Left ventricle myocardium superior (tissue), 1 donor: Measurements from ENCODE around the gene CCDC180. TPM values are rescaled to one million over a fixed set of nuclear protein-coding genes. Genes with fewer than 3 reads are reported as not detected.
A peak's percentile ranks its signal among the peaks of the same experiment; 100 is the strongest.
"Not testable (repeated sequence)": the region's sequence is repeated elsewhere in the genome, so short reads cannot be mapped to it uniquely, and the experiment has no call there.

ENCODE experiments used
- ATAC-seq: fragments of 200-7000 bp; cut with Tn5 transposase; one replicate; pipeline ENCODE4 v1.9.1; 2020; ENCODE audit warnings: mild to moderate bottlenecking, moderate library complexity
- DNase-seq: peaks from one replicate; pipeline ENCODE4 v3.0.0-alpha.2; 2020
- intact Hi-C: fragments of 100-400 bp; cut with micrococcal nuclease; formaldehyde crosslinking; loops from one replicate; pipeline ENCODE4 v1.11.0; 2022
- long read RNA-seq: library from polyadenylated mRNA; unstranded; transcript quantifications from one replicate; pipeline ENCODE4 v2.0.0, GENCODE V29; 2021
- total RNA-seq: library from RNA; stranded (reverse); fragmentation: NEBNext Ultra II Directional; extraction: Animal tissue kit (Norgen Biotek cat#: 25700); gene quantifications from one replicate; pipeline ENCODE4 v1.2.1, GENCODE V29; 2021
- donor health status: DM: no; HTN: yes; CAD: no; lungs with severe emphysema.

CCDC180 gene
- 2.8 TPM for total RNA-seq
- long read RNA-seq: 0 reads

DNA sequence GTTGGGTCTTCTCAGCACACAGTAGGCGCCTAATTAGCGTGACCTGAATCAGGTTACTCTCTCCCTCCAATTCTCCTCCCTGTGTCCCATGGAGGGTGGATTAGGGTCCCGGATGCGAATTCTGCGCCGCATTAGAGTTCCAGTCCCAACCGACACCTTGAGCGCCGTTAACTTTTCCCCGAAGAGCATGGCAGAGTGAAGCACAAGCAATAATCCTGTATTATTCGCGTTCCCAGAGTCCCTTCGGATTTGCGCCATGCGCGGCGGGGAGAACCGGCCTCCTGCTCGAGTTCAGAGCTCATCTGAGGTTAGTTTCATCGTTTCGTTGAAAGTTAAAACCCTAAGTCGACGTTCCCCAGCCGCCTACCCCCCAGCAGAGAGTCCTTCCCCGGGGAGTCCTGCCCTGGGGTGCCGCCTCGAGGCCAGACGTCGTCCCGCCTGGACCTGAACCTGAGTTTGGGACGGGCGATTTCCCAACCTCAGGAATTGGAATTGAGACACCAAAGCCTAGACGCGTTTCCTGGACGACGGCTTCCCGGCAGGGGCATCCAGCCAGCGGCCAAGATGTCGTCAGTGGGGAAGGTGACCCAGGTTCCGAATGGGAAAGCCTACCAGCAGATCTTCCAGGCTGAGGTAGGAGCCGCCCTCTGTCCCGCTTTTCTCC lies at the start of gene CCDC180:
CCDC180 (plus strand) TSS at position 160 of the 664 bp plus-strand sequence; CDS start at position 565, 405 bp downstream.
- ATAC-seq (peak; percentile 57), DNase-seq (peak; percentile 40)
- intact Hi-C loops: no loop called here

DNA sequence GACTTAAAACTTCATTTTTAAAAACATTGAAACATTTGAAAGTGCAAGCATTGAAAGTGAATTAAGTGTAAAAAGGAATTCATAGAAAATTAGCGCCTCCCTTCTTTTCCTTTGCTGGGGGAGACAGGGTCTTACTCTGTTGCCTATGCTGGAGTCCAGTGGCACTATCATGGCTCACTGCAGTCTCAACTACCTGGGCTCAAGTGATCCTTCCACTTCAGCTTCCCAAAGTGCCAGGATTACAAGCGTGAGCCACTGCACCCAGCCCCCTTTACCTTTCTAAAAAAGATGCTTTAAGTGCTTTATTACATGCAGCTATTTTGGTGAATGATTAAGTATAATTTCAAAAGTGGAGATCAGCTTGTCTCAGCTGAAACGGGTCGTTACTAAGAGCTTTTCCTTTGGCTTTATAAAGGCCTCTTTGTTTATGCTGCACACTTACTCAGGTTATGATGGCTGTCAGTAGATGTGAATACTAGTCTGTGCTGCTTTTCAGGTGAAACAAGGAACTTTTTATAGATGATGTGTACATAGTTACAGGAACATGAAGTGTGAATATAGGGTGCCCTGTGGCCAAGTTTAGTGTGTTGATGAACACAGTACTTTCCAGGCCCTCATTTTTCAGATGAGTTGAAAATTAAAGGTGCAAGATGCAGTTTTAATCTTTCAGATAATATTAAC lies 47.5 kb upstream of the CCDC180 start:
- ATAC-seq, intact Hi-C loops, DNase-seq: not testable (repeated sequence)

DNA sequence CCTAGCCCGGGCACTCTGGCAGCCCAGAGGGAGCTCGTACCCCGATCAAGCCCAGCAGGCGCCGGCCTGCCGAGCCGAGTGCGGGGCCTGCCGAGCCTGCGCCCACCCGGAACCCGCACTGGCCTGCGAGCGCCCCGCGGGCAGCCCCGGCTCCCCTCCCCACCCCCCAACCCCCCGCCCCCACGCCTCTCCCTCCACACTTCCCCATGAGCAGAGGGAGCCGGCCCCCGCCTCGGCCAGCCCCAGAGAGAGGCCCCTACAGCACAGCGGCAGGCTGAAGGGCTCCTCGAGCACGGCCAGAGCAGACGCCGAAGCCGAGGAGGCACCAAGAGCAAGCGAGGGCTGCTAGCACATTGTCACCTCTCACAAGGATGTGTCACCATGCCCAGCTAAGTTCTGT lies 36.2 kb upstream of the CCDC180 start:
- DNase-seq: no peak
- intact Hi-C loops: no loop called here
- no peak for ATAC-seq

DNA sequence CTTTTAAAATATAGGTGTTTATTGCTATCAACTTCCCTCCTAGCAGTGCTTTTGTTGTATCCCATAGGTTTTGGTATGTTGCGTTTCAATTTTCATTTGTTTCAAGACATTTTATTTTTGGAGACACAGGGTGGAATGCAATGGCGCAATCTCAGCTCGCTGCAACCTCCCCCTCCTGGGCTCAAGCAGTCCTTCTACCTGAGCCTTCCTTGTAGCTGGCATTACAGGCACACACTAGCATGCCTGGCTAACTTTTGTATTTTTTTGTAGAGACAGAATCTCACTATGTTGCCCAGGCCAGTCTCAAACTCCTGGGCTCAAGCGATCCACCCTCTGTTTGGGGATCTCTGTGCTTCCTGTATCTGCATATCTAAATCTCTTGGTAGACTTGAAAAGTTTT lies 35.4 kb upstream of the CCDC180 start:
- ATAC-seq (no peak), DNase-seq (no peak)
- intact Hi-C loops: no loop called here

DNA sequence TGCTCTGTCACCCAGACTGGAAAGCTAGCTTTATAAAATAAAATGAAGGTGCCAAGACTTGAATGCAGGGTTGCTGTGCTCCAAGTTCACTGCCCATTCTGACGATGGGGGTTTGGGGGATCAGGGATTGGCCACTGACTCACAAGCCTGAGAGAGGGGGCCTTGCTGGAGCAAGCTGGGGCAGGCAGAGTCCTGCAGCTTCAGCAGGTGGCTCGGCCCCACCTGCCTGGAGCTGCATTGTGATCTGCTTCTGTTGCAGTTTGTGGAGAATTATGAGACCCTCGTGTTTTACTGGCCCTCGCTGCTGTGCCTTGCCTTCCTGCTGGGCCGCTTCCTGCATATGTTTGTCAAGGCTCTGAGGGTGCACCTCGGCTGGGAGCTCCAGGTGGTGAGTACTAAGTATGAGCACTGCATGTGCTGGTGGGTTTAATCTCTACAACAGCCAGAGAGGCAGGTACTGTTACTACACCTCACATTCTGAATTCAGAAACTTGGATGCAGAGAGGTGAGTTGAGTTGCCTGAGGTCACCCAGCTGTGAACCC lies 31.1 kb upstream of the CCDC180 start:
- DNase-seq (no peak), ATAC-seq (no peak)
- intact Hi-C loops: no loop called here

DNA sequence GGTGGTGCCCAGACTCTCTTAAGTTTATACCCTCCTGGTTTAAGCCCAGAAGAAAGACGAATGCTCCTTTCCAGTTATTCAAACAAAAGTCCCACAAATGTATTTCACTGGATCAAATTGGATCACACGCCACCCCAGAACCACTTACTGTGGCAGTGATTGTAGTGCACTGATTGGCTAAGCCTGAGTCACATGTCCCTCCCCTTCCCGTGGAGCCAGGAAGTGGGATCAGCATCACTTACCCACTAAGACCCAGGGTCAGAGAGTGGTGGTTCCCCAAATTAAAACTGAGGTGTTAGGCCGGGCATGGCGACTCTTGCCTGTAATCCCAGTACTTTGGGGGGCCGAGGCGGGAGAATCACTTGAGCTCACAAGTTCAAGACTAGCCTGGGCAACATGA lies 29.5 kb upstream of the CCDC180 start:
- ATAC-seq: no peak
- no peak for DNase-seq
- intact Hi-C loops: no loop called here

DNA sequence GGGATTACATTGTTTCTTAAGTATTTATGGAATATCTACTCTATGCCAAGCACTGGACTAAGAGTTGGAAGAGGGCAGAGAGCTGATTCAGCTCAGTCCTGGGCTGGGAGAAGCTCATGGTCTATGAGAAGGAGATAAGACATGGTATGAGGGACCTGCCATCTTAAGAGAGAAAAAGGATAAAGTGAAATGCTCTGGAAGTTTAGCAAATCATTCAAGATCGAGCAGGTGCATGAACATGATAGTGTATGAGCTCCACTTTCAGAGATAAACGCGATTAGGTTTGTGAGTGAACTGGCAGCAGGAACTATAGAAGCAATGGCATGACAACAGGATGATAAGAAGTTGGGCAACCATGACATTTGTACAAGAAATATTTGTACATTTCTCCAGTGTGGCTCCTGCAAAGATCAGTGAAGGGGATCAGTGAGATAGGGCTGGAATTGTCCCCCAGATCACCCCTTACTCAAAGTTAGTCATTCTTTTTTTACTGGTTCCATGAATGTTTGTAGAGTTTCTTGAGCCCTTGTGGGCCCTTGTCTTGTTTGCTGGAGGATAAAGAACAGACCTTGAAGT lies 26.6 kb upstream of the CCDC180 start:
- intact Hi-C loops: no loop called here
- ATAC-seq: no peak
- DNase-seq: no peak

DNA sequence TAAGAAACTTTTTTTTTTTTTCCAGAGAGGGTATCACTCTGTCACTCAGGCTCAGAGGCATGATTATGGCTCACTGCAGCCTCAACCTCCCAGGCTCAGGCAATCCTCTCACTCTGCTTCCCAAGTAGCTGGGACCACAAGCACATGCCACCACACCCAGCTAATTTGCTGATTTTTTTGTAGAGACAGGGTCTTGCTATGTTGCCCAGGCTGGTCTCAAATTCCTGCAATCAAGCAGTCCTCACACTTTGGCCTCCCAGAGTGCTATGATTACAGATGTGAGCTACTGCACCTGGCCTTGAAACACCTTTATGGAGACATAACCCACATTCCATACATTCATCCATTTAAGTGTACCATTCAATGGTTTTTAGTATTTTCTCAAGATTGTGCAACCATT lies 23.7 kb upstream of the CCDC180 start:
- intact Hi-C loops: no loop called here
- DNase-seq (no peak), ATAC-seq (no peak)

DNA sequence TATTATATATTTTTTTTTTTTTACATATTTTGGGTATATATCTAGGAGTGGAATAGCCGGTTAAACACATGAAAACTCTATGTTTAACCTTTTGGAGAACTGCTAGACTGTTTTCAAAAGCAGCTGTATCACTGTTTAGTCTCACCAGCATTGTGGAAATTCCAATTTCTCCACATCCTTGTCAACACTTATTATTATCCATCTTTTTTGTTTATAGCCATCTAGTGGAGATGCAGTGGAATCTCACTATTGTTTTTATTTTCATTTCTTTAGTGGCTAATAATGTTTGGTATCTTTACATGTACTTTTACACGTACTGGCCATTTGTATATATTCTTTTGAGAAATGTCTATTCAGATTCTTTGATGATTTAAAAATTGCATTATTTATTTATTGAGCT lies 22.7 kb upstream of the CCDC180 start:
- ATAC-seq (no peak), DNase-seq (no peak)
- intact Hi-C loops: no loop called here

DNA sequence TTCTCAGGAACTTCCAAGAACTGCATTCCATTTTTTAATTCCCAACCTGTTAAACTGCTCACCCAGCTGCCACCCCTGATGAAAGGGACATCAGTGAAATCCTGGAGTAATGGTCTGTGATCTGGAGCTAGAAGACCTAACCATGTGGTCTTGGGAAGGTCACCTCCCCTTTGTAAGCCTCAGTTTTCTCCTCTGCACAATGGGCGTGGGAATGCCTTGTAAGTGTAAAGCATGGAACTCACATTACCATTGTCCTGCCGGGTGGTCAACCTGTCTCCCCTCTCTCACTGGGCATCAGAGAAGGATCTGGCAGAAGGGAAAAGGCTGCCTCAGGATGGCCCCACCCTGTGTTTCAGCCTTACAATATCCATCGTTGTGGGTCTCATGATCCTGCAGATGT lies 15.3 kb upstream of the CCDC180 start:
- intact Hi-C loops: no loop called here
- ATAC-seq (no peak), DNase-seq (no peak)

DNA sequence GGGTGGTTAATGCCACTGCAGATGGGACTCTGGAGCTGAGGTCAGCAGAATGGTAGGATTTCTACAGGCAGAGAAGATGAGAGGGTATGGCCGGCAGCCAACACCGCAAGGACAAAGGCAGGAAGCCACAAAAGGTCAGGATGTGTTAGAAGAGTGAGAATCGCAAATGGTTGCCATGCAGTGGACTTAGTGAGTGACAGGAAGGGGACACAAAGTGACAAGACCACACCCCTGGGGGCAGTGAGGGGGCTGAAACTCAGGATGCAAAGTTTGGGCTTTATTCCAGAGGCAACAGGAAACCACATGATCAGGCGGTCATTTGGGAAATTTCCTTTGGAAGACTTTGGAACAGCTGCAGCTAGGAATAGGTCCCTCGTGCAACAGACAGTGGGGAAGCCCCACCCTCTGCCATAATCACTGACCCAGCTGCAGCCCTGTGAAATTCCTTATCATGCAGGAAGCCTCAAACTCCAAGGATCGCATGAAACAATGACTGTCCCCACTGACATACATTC lies 14.2 kb upstream of the CCDC180 start:
- intact Hi-C loops: no loop called here
- peak; percentile 74 for DNase-seq
- peak; percentile 92 for ATAC-seq

DNA sequence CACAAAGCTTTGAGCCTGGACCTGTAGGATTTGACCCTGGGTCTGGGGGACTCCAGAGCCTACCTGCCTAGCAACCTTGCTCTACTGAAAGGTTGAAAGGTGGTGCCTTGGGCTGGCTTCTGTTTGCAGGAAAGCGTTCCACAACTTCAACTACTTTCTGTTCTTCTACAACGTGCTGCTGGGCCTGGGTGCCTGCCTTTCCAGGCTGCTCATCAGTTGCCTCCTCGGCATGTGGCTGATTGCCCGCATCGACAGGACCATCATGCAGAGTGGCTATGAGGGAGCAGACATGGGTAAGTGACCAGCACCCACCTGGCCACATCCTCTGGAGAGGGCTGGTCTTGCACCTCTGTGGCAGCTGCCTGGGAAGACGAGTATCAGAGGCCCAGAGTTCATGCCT lies 13.6 kb upstream of the CCDC180 start:
- intact Hi-C loops: no loop called here
- ATAC-seq: no peak
- no peak for DNase-seq

DNA sequence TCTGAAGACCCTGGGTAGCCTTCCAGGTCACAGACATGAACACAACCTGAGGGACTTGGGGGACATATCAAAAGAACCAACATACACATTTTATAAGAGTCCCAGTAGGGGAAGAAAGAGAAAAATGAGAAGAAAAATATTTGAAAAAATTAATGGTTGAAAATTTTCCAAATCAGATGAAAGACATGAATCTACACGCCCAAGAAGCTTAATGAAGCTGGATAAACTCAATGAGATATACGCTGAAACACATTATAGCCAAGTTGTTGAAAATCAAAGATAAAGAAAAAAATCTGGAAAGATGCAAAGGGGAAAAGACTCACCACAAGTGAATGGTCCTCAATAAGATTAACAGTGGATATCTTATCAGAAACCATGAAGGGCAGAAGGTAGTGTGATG lies 9.6 kb upstream of the CCDC180 start:
- DNase-seq: no peak
- ATAC-seq: no peak
- intact Hi-C loops: no loop called here

DNA sequence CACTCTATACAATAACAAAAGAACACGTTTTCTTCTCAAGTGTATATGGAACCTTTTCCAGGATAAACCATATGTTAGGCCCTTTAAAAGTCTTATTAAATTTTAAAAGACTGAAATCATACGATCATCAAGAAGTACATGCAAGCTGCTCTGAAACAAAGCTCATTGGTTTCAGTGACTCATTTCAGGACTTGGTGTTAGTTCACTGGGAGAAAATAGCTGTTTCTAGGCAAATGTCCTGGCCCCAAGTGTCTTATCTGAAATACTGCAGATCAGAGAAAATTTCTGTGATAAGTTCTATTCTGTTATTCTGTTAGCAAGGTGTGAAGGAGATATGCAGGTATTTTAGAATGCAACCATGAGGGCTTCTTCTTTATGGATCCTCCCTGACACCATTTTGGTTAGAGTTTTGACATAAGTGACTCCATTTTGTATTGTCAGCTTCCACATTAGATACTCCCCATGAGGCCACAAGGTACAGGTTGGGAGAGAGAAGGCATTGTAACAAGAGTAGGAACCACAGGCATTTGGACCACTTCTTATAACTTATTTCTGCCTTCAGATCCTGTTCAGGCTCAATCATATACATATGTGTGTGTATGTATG lies 7.5 kb upstream of the CCDC180 start:
- DNase-seq: no peak

DNA sequence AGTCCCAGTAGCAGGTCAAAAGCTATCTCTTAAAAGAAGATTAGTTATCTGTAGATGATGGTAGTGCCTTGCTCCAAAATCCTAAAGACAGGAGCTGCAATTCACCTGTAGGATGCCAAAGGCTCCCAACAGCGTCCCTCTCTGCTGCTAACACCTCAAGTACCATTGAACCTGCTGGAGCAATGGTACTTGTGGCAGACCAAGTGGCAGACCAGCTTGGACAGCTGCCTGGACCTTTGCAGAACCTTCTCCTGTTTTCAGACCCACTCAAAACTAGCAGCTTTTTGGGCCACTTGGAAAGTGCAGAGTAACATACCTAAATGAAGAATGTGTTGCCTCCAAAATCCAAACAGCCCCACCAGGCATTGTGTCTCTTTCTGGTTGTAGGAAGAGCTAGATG lies 6.9 kb upstream of the CCDC180 start:
- DNase-seq (no peak), ATAC-seq (no peak)
- intact Hi-C loops: no loop called here

More for the DNA sequence above, 7.5 kb upstream of the CCDC180 start:
- intact Hi-C loops: no loop called here
- no peak for ATAC-seq

DNA sequence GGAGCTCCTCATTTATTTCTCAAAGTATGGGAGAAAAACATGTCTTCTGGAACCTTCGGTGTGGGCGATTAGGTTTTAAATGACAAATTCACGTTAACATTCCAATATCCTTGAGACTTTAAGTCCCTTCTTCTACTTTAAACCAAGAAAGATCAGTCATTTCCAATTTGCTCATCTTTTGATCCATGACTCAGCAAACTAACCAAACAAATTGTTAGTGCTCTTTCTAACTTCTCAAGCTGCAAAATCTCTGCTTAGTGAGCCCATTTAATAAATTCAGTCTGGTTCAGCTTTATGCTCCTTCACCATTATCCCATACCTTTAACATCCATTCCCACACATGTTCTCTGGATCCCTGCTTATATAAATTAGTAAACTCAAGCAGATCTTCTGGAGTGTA lies 5.5 kb upstream of the CCDC180 start:
- ATAC-seq (no peak), DNase-seq (no peak)
- intact Hi-C loops: no loop called here

DNA sequence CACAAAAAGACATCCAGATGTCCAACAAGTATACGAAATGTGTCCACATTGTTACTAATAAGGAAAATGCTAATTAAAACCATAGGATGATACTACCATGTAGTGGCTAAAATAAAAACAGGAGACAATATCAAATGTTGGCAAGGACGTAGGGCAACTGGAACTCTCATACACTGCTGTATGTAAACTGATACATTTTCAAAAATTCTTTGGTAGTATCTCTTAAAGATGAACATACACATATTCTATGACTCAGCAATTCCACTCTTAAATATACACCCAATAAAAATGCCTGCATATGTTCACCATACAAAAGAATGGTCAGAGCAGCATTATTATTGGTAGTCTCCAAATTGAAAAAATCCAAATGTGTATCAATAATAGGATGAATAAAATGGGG lies 2.9 kb upstream of the CCDC180 start:
- intact Hi-C loops: no loop called here
- no peak for DNase-seq
- ATAC-seq: no peak

DNA sequence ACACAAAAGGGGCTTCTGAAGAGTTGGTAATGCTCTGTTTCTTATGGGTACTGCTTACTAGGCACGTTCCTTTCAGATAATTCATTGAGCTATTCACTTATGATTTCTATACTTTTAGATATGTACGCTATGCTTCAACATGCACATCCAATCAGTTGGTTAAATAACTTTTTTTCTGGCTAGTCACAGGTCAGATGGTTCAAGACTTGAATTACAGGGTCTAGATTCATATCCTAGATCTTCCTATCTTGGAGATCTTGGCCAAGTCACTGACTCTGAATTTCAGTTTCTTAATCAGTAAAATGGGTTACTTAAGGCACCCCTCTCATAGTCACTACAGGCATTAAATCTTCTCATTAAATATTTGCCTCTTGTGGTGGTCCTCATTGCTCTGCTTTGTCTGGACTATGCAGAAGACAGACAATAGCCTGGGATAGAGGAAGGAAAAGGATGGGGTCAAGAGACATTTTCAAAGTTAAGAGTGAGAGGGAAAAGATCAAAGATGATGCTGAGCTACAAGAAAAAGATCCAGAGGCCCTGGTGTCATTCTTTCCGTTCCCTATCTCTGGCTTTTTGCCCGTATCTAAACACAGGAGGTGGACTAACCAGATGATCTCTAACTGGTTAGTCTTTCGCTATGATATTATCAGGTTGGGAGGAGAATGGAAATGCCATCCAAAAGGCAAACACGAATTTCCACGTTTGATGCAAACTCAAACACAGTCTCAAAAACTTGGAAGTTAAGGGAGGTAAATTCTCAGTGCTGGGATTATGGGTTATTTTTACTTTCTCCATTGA lies 1.8 kb upstream of the CCDC180 start:
- DNase-seq (no peak), ATAC-seq (no peak)
- intact Hi-C loops: no loop called here

DNA sequence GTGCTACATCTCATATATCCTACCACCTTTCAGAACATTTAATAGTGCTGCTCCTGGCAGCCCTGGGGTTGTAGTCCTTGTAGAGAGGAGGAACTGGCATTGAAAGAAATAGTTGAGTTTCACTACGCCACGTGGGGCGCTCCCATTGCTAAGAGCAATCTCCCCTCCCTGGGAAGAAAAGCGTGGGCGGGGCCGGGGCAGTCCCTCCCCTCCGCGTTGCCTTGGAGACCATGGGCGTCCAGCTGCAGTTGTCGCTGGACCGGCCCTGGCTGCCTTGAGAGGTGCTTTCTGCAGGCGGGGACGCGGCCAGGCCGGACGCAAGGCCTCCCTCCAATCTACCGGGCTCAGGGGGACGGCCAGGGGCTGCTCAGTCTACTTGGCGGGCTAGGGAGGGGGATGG lies 368 bp upstream of the CCDC180 start:
- ATAC-seq (peak; percentile 87), DNase-seq (peak; percentile 74)
- intact Hi-C loops: no loop called here
